IMR-90 (cell line): ENCODE measurements around the gene PRSS1. TPM values are rescaled to one million over a fixed set of nuclear protein-coding genes. Genes with fewer than 3 reads are reported as not detected.

Experiments
- ATAC-seq: fragments of 200-7000 bp; cut with Tn5 transposase; 2 replicates; pipeline ENCODE4 v1.9.1; 2020; ENCODE audit warnings: low read depth, mild to moderate bottlenecking, moderate library complexity
- BruUV-seq: library from RNA; stranded (reverse); fragments of 400-500 nt; replicated peaks from 2 replicates; lab custom pipeline; 2021; lab: Mats Ljungman, UMichigan
- CTCF ChIA-PET: fragments of 300-600 bp; formaldehyde crosslinking; extraction: SDS; loops from one replicate; lab custom pipeline; 2021; ENCODE audit warnings: antibody characterized with exemption; lab: Yijun Ruan, JAX
- POLR2A ChIA-PET: fragments of 300-600 bp; sonication (Branson Sonifier 250); formaldehyde crosslinking; loops from one replicate; lab custom pipeline; 2022; ENCODE audit warnings: antibody characterized with exemption; ENCODE audit not compliant: unreplicated experiment; lab: Charles Lee
- DNase-seq: peaks from one replicate; pipeline ENCODE4 v3.0.0; 2013
- H2AFZ ChIP-seq: replicated peaks from 2 replicates; pipeline ENCODE3; 2013; ENCODE audit warnings: low read length, mild to moderate bottlenecking; ENCODE audit not compliant: poor library complexity
- H2AK5ac ChIP-seq: 2 replicates; pipeline ENCODE4 v1.6.1; 2013; ENCODE audit warnings: low read depth, low read length, inconsistent platforms
- H2AK9ac ChIP-seq: replicated peaks from 2 replicates; pipeline ENCODE3; 2013; ENCODE audit warnings: mild to moderate bottlenecking, low read depth, low read length, moderate library complexity; ENCODE audit not compliant: poor library complexity
- H2BK120ac ChIP-seq: 2 replicates; pipeline ENCODE4 v1.6.1; 2013; ENCODE audit warnings: low read depth, low read length, inconsistent platforms
- H2BK15ac ChIP-seq: 3 replicates; pipeline ENCODE4 v1.6.1; 2013; ENCODE audit warnings: low read depth, low read length, inconsistent platforms
- H2BK20ac ChIP-seq: 2 replicates; pipeline ENCODE4 v1.6.1; 2013; ENCODE audit warnings: low read depth, mild to moderate bottlenecking, inconsistent platforms, low read length, moderate library complexity
- H2BK5ac ChIP-seq: 2 replicates; pipeline ENCODE4 v1.6.1; 2013; ENCODE audit warnings: mild to moderate bottlenecking, low read depth, low read length, inconsistent platforms; ENCODE audit not compliant: poor library complexity, severe bottlenecking
- H3K14ac ChIP-seq: replicated peaks from 2 replicates; pipeline ENCODE4 v1.6.1; 2013; ENCODE audit warnings: low read depth, low read length, inconsistent platforms
- H3K18ac ChIP-seq: 2 replicates; pipeline ENCODE4 v1.6.1; 2013; ENCODE audit warnings: low read depth, low read length, control low read depth
- H3K23ac ChIP-seq: 2 replicates; pipeline ENCODE4 v1.6.1; 2013; ENCODE audit warnings: low read depth, low read length, inconsistent platforms
- H3K27ac ChIP-seq: 2 replicates; pipeline ENCODE4 v1.5.1; 2013; ENCODE audit warnings: mild to moderate bottlenecking, control low read depth, low read length; ENCODE audit not compliant: insufficient read depth
- H3K27me3 ChIP-seq: 2 replicates; pipeline ENCODE4 v1.6.1; 2013; ENCODE audit warnings: low read length; ENCODE audit not compliant: control insufficient read depth, insufficient read depth
- H3K36me3 ChIP-seq: 2 replicates; pipeline ENCODE4 v1.6.1; 2013; ENCODE audit warnings: low read length, mixed read lengths; ENCODE audit not compliant: control insufficient read depth, insufficient read depth
- H3K4ac ChIP-seq: 2 replicates; pipeline ENCODE4 v1.6.1; 2013; ENCODE audit warnings: low read depth, low read length, inconsistent platforms
- H3K4me1 ChIP-seq: 2 replicates; pipeline ENCODE4 v1.6.1; 2013; ENCODE audit warnings: low read length, mixed read lengths; ENCODE audit not compliant: control insufficient read depth, insufficient read depth
- H3K4me2 ChIP-seq: 2 replicates; pipeline ENCODE4 v1.6.1; 2013; ENCODE audit warnings: low read depth, mild to moderate bottlenecking, control low read depth, low read length, moderate library complexity
- H3K4me3 ChIP-seq: 2 replicates; pipeline ENCODE4 v1.5.1; 2013; ENCODE audit warnings: low read depth, mild to moderate bottlenecking, control low read depth, low read length, moderate library complexity; ENCODE audit not compliant: insufficient read depth
- H3K56ac ChIP-seq: 2 replicates; pipeline ENCODE4 v1.6.1; 2013; ENCODE audit warnings: low read length, inconsistent platforms; ENCODE audit not compliant: insufficient read depth; ENCODE audit errors: extremely low read depth
- H3K79me1 ChIP-seq, 2 experiments: 2 replicates each; pipeline ENCODE4 v1.6.1; 2013; ENCODE audit warnings: low read length in 2 of 2, inconsistent platforms in 1 of 2, low read depth in 1 of 2
- H3K9ac ChIP-seq: 2 replicates; pipeline ENCODE4 v1.6.1; 2013; ENCODE audit warnings: low read depth, low read length, control low read depth
- H3K9me1 ChIP-seq: 2 replicates; pipeline ENCODE4 v1.6.1; 2013; ENCODE audit warnings: low read length, inconsistent platforms; ENCODE audit not compliant: insufficient read depth
- H3K9me3 ChIP-seq: 2 replicates; pipeline ENCODE4 v1.6.1; 2013; ENCODE audit warnings: low read length; ENCODE audit not compliant: control insufficient read depth, insufficient read depth
- H4K20me1 ChIP-seq: 2 replicates; pipeline ENCODE4 v1.6.1; 2013; ENCODE audit warnings: low read length, inconsistent platforms; ENCODE audit not compliant: insufficient read depth
- H4K5ac ChIP-seq: 2 replicates; pipeline ENCODE4 v1.6.1; 2013; ENCODE audit warnings: mild to moderate bottlenecking, low read depth, low read length, control low read depth
- H4K8ac ChIP-seq, 2 experiments: 2 replicates each; pipeline ENCODE4 v1.6.1; 2013; ENCODE audit warnings: low read depth in 2 of 2, low read length in 2 of 2, control low read depth in 1 of 2, inconsistent platforms in 1 of 2
- H4K91ac ChIP-seq: 2 replicates; pipeline ENCODE4 v1.6.1; 2013; ENCODE audit warnings: low read depth, low read length, inconsistent platforms; ENCODE audit not compliant: insufficient read depth
- FOS ChIP-seq: fragments of 150-350 bp; IDR thresholded peaks from 2 replicates; pipeline ENCODE4 v1.6.1; 2016; ENCODE audit warnings: low read depth, low read length
- POLR2A ChIP-seq: IDR thresholded peaks from 2 replicates; pipeline ENCODE4 v1.6.1; 2012; ENCODE audit warnings: mild to moderate bottlenecking, low read depth, low read length
- RFX5 ChIP-seq: IDR thresholded peaks from 2 replicates; pipeline ENCODE4 v1.8.0; 2012; ENCODE audit warnings: low read depth, mild to moderate bottlenecking, low read length, moderate library complexity
- WGBS, 2 experiments: methylation state at CpG; one replicate each; pipeline versions ENCODE4 v1.1.5 to v1.1.7; 2013; ENCODE audit warnings: missing lambda C conversion rate in 2 of 2; ENCODE audit not compliant: insufficient read length in 1 of 2; ENCODE audit errors: extremely low coverage in 2 of 2; 5-methylcytosine and 5-hydroxymethylcytosine counted together
- dilution Hi-C: fragments of 300-500 bp; cut with HindIII; formaldehyde crosslinking; loops from one replicate; pipeline ENCODE4 v1.14.3; 2018; ENCODE audit warnings: low sequenced_read_pairs; ENCODE audit not compliant: unreplicated experiment
- in situ Hi-C: fragments of 300-500 bp; cut with MboI; formaldehyde crosslinking; loops from 3 replicates; pipeline ENCODE4 v1.14.3; 2019; ENCODE audit warnings: low sequenced_read_pairs, inconsistent platforms, mixed read lengths
- intact Hi-C: fragments of 100-400 bp; cut with micrococcal nuclease; formaldehyde crosslinking; loops from 2 replicates; pipeline ENCODE4 v1.10.0; 2022
- polyA plus RNA-seq, 3 experiments: library from polyadenylated mRNA; depleted of rRNA; stranded (reverse); fragments of >200 nt; gene quantifications; 2 replicates each; pipeline ENCODE4 v1.2.3, GENCODE V29; 2012; ENCODE audit warnings: low replicate concordance in 1 of 3
- total RNA-seq: library from RNA; depleted of rRNA; stranded (reverse); fragments of >200 nt; gene quantifications from 2 replicates; pipeline ENCODE4 v1.2.3, GENCODE V29; 2012

Gene PRSS1
- total and polyA plus RNA-seq, 2 of the 4 experiments (the other 2 are of a cell fraction), result not detected

DNA sequence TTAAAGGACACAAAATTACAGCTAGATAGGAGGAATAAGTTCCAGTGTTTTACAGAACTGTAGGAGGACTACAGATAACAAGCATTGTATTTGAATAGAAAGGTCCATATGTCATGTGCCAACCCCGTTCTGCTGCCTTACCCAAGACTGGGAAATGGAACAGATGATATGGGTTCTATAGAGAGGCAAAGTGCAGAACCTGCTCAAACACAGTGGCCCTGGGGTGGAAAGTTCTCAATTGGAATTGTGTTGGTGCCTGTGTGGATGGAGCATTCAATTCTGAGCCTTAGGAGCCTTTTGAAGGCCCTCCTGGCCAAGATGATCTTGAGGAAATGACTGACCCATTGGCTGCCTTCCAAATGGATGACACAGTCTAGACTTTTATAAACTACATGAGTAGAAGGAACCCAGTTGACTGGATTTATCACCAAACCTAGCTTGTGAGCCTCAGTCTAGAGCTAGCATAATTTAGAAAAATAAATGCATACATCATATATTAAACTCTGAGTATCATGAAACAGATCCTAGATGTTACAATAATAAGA is 4.1 kb upstream of the PRSS1 start:
- Histone ChIP-seq H2BK20ac (no peak overlapping the region), H4K5ac (no peak overlapping the region), H3K27me3 (no peaks in the 10 kb centered on the region), H3K27ac (no peak overlapping the region), H4K20me1 (no peaks in the 10 kb centered on the region), H3K23ac (no peak overlapping the region), H2BK120ac (no peak overlapping the region), H2AFZ (no peak overlapping the region), H3K4ac (no peak overlapping the region), H3K79me1 (no peaks in the 10 kb centered on the region), H3K18ac (no peak overlapping the region), H3K4me3 (no peak overlapping the region), H4K91ac (no peak overlapping the region), H3K36me3 (no peaks in the 10 kb centered on the region), H2BK5ac (no peak overlapping the region), H2BK15ac (no peak overlapping the region), H3K14ac (no peak overlapping the region), H2AK5ac (no peak overlapping the region), H3K9me3 (no peaks in the 10 kb centered on the region), H3K56ac (no peak overlapping the region), H3K4me1 (no peaks in the 10 kb centered on the region), H3K9me1 (no peaks in the 10 kb centered on the region), H3K4me2 (no peak overlapping the region), H2AK9ac (no peak overlapping the region), H4K8ac (no peak overlapping the region), H3K9ac (no peak overlapping the region)
- in situ Hi-C loops (no loop called here), intact Hi-C loops (no loop called here), dilution Hi-C loops (no loop called here)
- ChIA-PET CTCF (no interaction called here), POLR2A (no interaction called here)
- DNase-seq (peak; percentile 56), ATAC-seq (no peak)
- no TSS peak for BruUV-seq
- WGBS, 2 experiments, result 20% methylated on average over 1 of the region's 1 CpG; no CpG with 5 or more reads in 1 of the 2 experiments
- TF ChIP-seq POLR2A (no peak), FOS (no peak), RFX5 (no peak)
